Prostate gland (tissue), 2 donors: ENCODE data around the gene PNPT1.

Experiments used
- POLR2A ChIP-seq: fragments of 450-650 bp; IDR thresholded peaks from one replicate; pipeline ENCODE4 v1.6.1; 2016; ENCODE audit warnings: antibody characterized with exemption, mild to moderate bottlenecking
- POLR2AphosphoS5 ChIP-seq: sonication (generic); formaldehyde crosslinking; IDR thresholded peaks from one replicate; pipeline ENCODE4 v1.6.1; 2017; ENCODE audit warnings: antibody characterized with exemption
- TF ChIP-seq, protein P1 (sequence below), 4 experiments: fragments of 200-600 bp in 2 of 4; fragments of 450-650 bp in 2 of 4; sonication (generic) in 2 of 4; IDR thresholded peaks; 1 replicate in 3 of 4; 2 replicates in 1 of 4; pipeline ENCODE4 v1.5.1; 2016 to 2019; ENCODE audit warnings: antibody characterized with exemption in 4 of 4, mild to moderate bottlenecking in 2 of 4, moderate library complexity in 2 of 4

DNA sequence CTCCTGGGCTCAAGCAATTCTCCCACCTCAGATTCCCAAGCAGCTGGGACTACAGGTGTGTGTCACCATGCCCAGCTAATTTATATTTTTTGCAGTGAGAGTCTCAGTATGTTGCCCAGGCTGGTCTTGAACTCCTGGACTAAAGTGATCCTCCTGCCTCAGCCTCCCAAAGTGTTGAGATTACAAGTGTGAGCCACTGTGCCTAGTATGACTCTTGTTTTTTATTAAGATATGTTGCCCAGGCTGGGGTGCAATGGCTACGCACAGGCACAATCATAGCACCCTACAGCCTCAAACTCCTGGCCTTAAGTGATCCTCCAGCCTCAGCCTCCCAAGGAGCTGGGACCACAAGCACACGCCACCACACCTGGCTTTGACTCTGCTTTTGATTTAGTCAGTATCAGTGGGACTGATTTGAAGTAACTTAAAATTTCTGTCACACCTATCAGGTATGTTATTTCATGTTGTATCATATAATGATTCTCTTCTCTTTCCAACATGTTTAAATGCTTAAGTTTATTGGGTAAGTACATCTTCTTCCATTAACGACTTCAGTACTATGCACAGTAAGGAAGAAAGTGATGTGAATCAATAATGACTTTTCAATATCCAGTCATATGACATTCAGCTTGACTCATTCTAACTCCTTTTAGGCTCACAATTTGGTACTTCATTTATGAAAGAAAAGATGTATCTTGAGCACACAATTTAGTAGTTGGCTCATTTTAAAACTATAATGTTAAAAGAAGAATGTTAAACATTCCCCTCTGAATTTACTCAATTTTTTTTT is 82.5 kb downstream of the PNPT1 start:
- TF ChIP-seq, protein P1, sequence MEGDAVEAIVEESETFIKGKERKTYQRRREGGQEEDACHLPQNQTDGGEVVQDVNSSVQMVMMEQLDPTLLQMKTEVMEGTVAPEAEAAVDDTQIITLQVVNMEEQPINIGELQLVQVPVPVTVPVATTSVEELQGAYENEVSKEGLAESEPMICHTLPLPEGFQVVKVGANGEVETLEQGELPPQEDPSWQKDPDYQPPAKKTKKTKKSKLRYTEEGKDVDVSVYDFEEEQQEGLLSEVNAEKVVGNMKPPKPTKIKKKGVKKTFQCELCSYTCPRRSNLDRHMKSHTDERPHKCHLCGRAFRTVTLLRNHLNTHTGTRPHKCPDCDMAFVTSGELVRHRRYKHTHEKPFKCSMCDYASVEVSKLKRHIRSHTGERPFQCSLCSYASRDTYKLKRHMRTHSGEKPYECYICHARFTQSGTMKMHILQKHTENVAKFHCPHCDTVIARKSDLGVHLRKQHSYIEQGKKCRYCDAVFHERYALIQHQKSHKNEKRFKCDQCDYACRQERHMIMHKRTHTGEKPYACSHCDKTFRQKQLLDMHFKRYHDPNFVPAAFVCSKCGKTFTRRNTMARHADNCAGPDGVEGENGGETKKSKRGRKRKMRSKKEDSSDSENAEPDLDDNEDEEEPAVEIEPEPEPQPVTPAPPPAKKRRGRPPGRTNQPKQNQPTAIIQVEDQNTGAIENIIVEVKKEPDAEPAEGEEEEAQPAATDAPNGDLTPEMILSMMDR (IDR thresholded peaks at IDR 0.05) = no peak
- TF ChIP-seq POLR2A (no peak), POLR2AphosphoS5 (no peak)
